Frontal cortex (tissue), 4 donors: ENCODE measurements around the gene ANAPC2. TPM values are rescaled to one million over a fixed set of nuclear protein-coding genes. Genes with fewer than 3 reads are reported as not detected.
A peak's percentile ranks its signal among the peaks of the same experiment; 100 is the strongest.

Experiments used
- DNase-seq, 2 donors: peaks; one replicate each; pipeline ENCODE4 v3.0.0; 2012; ENCODE audit warnings: low spot score in 2 of 2
- FAIRE-seq: peaks from 2 replicates; lab custom pipeline; 2012; peaks lifted over from hg19 to GRCh38; lab: Jason Lieb, UNC
- total RNA-seq: library from RNA; depleted of rRNA; stranded (reverse); fragments of >200 nt; gene quantifications from one replicate; pipeline ENCODE4 v1.2.3, GENCODE V29; 2014
- donor health status: control.
- donor health status: control.
- donor health status: control.

ANAPC2 gene
- total RNA-seq, 1 donor from 2014 or later: 22.4 TPM

DNA sequence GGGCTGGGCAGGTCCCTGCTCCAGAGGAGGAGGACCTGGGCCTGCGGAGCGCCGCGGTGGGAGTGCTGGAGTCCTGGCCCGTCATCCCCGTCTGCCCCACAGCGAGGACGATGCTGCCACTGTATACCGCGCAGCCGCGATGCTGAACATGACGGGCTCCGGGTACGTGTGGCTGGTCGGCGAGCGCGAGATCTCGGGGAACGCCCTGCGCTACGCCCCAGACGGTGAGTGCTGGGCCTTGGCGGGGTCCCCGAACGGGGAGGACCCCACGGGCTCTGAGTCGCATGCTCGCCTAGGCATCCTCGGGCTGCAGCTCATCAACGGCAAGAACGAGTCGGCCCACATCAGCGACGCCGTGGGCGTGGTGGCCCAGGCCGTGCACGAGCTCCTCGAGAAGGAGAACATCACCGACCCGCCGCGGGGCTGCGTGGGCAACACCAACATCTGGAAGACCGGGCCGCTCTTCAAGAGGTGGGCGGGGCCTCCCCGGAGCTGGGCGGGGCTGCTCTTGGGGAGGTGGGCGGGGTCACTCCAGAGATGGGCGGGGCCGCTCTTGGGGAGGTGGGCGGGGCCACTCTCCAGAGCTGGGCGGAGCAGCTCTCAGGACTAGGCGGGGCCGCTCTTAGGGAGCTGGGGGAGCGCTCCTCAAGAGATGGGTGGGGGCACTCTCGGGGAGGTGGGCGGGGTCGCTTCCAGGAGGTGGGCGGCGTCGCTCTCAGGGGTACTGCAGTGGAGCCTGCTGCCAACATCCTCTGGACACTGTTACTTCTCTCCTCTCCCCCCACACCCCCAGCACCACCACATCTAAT, 31.6 kb downstream of the ANAPC2 start:
- DNase-seq: peak in 1 of 2 donors; percentile 75

DNA sequence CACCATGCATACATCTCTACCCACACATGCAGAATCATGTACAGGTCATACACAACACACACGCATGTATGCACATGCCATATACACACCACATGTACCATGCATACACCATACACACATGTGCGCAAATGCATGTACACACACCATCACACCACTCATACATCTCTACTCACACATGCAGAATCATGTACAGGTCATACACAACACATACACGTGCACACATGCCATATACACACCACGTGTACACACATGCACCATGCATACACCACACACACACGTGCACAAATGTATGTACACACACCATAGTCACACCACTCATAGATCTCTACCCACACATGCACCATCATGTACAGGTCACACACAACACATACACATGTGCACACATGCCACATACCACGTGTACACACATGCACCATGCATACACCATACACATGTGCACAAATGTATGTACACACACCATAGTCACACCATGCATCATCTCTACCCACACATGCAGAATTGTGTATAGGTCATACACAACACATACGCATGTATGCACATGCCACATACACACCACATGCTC, 35.4 kb downstream of the ANAPC2 start:
- DNase-seq (no peak), FAIRE-seq (no peak)

More for the DNA sequence above, 31.6 kb downstream of the ANAPC2 start:
- FAIRE-seq: no peak

DNA sequence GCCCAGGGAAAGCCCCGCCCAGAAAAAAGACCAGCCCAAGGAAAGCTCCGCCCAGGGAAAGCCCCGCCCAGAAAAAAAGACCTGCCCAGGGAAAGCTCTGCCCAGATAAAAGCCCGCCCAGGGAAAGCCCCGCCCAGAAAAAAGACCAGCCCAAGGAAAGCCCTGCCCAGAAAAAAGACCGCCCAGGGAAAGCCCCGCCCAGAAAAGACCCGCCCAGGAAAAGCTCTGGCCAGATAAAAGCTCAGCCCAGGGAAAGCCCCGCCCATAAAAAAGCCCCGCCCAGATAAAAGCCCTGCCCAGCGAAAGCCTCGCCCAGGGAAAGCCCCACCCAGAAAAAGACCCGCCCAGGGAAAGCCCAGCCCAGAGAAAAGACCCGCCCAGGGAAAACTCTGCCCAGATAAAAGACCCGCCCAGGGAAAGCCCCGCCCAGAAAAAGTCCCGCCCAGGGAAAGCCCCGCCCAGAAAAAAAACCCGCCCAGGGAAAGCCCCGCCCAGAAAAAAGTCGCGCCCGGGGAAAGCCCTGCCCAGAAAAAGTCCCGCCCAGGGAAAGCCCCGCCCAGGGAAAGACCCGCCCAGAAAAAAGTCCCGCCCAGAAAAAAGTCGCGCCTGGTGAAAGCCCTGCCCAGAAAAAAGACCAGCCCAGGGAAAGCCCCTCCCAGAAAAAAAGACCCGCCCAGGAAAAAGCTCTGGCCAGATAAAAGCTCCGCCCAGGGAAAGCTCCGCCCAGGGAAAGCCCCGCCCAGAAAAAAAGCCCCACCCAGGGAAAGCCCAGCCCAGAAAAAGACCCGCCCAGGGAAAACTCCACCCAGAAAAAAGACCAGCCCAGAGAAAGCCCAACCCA, 37.5 kb downstream of the ANAPC2 start:
- no peak for FAIRE-seq
- no peak for DNase-seq

DNA sequence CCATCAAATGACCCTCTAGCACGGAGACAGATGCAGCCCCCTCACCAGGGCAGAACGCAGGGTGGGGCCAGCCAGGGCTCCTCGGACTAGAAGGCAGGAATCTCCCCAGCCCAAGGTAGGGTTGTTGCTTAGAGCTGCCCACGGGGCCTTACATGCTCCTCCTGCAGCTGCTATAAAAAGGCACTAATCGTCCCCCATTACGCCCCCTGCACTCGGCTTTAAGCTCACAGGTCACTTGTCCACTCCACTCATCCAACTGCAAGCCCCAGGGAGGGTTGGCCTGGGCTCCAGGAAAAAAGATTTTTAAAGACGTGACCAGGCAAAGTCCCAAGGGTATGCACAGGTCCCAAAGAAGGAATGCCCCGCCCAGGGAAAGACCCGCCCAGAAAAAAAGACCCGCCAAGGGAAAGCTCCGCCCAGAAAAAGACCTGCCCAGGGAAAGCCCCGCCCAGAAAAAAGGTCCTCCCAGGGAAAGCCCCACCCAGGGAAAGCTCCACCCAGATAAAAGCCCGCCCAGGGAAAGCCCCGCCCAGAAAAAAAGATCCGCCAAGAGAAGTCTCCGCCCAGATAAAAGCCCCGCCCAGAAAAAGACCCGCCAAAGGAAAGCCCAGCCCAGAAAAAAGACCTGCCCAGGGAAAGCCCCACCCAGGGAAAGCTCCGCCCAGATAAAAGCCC, 38.3 kb downstream of the ANAPC2 start:
- FAIRE-seq: no peak
- no peak for DNase-seq

DNA sequence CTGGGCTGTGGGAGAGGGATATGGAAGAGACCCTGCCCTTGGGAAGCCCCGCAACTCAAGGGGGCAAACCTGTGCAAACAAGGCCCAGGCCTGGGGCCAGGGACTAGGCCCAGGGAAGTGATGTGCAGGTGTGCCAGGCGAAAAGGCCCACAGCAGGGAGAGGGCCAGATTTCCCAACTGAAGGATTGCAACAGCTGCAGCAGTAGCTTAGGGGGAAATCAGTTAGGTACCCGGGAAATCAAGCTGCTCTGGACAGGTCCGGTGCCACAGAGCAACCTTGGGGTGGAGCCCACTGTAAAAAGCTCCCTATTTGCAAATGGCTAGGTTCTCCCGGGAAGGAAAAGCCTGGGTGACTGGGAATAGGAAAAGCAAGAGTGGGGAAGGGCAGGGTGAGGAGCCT, 39.0 kb downstream of the ANAPC2 start:
- DNase-seq: no peak
- FAIRE-seq: no peak

DNA sequence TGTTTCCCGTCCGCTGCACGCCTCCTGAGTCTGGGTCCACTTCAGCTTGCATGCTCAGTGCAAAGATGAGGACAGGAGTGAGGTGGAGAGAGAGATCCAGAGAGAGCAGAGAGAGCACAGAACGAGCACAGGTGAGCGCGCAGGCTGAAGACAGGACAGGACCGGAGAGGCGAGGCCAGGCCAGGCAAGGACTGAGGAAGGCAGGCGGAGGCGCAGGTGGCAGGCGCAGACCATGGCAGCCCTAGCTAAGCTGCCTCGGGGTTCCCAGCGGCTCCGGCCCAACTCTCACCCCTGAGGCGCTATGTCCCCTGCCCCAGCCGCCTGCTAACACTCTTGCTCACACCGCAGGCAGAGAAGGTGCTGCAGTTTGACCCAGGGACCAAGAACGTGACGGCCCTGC, 39.7 kb downstream of the ANAPC2 start:
- FAIRE-seq (no peak), DNase-seq (no peak)

DNA sequence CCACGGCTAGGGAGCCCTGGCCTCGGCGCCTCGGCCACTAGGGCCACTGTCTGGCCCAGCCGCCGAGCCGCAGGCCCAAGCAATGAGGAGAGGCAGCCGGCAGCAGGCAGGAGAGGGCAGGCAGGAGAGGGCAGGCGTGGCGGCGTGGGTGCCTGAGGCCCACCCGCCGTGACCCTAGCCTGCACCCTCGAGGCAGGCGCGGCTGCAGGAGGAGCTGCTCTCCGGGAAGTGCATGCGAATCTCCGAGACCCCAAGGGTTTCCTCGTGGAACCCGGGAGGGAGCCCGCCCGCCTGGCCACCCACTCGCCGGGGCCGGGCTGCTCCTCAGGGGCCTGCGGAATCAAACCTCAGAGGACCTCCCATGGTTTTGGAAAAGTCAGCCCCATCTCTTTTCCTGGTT, 40.1 kb downstream of the ANAPC2 start:
- DNase-seq (no peak), FAIRE-seq (no peak)

DNA sequence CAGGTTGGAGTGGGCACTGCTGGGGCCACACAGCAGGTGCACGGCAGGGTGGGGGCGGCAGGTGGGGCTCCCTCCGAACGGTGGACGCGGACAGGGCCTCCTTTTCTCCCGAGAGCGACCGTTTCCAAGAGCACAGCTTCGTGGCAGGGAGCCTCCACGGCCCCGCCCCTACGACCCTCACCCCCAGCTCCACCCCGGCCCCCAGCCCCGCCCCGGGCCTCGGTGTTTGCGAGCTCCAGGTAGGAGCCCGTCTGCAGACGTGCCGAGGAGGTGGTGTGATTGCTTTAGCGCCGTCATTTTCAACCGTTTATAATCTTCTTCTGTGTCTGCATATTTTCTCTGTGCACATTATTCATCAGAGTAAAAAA, 40.6 kb downstream of the ANAPC2 start:
- DNase-seq: no peak
- no peak for FAIRE-seq

DNA sequence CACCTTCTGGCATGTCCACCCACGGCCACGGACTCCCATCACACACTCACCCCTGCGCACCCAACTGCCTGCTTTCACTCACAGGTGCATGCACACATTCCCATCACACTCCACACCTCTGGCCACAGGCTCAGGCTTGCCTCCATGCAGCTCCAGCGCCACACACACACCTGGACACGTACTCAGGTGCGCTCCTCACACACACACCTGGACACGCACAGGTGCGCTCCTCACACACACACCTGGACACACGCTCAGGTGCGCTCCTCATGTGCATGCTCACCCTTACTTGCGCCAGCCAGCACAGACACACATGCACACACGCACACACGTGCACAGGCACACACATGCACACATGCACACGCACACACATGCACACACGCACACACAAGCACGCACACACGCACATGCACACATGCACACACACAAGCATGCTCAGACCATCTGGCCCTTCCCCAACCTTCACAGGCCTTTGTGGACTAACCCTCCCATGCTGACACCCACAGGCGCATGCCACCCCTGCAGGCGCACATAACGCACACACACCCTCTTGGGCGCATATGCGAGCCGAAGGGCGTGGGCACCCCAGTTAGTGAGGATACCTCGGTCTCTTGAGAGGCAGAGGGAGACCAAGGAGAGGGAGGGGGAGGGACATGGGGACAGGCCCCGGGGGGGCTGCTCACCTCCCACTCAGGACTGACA, 41.1 kb downstream of the ANAPC2 start:
- no peak for FAIRE-seq
- DNase-seq: no peak

DNA sequence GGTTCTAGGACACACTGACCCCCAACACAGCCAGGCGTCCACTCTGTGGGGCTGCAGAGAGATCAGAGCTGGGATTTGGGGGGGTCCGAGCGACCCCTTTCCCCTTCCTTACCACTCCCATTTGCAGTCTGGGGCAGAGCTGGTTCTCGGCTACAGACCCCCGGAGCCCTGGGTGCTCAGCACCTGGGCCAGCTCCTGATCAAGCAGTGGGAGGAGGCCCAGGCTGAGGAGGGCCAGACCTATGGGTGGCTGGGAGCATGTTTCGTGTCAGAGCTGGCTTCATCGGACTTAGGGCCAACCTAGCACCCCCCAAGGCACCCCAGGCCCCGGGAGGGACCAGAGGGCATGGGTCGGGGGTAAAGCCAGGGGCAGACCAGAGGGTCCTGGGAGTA, 41.8 kb downstream of the ANAPC2 start:
- FAIRE-seq (no peak), DNase-seq (no peak)

DNA sequence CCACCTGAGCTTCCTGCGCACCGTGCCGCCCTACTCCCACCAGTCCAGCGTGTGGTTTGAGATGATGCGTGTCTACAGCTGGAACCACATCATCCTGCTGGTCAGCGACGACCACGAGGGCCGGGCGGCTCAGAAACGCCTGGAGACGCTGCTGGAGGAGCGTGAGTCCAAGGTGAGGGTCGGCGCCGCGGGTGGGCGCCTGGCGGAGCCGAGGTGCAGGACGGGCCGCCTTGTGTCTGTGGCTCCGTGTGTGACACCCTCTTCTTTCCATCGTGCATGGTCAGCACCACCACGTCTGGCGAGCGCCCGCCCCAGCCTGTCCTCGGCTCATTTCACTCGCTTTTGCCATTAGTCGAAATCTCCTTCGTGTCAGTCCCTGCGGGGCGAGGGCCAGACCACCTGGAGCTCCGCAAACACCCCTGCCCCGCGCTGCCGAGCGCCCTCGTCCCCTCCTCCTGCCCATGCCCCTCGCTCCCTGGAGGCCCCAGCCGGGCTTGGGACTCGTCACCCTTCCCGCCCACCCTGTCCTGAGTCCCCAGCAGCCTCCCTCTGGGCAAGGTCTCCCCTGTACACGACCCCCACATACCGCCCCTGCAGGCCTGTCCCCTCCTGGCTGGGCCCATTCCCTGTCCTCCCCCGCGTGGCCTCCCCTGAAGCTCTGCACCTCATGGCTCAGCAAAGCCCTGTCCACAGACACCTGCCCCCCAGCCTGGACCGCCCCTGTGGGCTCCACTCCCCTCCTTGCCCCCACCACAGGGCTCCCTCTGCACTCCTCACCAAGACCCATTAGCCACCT, 42.4 kb downstream of the ANAPC2 start:
- DNase-seq: no peak
- FAIRE-seq: no peak

DNA sequence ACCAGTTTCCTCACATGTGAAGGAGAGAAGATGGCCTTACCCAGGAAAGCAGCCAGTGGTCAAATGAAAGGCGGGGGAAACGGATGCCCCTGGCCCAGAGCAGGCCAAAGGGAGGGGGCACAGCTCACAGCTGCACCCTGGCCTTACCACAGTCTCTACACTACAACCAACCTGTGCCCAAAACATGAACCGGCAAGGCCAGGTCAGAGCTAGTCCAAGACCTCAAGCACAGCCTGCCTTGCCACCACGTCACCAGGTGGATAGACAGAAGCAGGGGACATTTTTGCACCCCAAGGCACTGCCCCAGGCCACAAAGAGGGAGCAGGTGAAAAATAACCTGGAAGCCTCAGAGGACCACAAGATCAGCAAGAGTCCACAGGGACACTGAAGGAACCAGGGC, 44.9 kb downstream of the ANAPC2 start:
- FAIRE-seq (no peak), DNase-seq (no peak)

DNA sequence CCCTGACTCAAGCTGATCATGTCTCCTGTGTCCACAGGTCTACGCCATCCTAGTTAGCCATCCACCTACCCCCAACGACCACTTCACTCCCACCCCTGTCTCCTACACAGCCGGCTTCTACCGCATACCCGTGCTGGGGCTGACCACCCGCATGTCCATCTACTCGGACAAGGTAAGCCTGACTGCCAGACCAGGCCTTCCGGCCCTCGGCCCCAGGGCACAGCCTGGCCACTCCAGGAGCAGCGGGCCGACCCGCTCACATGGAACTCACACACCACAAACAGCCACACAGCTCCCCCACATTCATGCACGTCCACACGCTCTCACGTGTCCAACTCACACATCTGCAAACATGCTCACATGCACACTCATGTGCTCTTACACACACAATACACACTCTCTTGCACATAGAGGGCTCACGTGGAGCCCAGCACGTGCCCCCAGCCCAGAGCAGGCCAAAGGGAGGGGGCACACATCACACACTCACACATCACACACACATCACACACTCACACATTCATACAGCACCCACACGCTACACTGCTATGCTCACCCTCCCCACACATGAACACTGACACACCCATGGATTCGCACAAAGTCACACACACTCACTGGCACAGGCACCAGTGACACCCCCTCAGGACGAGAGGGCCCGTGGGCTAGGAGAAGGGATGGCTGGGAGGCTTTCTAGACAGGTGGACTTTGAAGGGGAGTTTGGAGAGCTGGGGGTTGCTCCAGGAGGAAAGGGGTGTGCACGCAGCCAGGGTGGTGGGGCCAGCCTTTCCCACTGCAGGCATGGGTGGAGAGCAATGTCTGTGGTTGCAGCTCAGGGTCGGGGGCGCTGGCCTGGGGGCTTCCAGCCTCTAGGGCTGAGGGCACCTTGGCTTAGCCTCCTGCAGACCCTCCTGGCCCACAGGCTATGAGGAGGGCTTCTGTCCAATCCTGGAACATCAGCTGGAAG, 46.1 kb downstream of the ANAPC2 start:
- FAIRE-seq: no peak
- DNase-seq: no peak

DNA sequence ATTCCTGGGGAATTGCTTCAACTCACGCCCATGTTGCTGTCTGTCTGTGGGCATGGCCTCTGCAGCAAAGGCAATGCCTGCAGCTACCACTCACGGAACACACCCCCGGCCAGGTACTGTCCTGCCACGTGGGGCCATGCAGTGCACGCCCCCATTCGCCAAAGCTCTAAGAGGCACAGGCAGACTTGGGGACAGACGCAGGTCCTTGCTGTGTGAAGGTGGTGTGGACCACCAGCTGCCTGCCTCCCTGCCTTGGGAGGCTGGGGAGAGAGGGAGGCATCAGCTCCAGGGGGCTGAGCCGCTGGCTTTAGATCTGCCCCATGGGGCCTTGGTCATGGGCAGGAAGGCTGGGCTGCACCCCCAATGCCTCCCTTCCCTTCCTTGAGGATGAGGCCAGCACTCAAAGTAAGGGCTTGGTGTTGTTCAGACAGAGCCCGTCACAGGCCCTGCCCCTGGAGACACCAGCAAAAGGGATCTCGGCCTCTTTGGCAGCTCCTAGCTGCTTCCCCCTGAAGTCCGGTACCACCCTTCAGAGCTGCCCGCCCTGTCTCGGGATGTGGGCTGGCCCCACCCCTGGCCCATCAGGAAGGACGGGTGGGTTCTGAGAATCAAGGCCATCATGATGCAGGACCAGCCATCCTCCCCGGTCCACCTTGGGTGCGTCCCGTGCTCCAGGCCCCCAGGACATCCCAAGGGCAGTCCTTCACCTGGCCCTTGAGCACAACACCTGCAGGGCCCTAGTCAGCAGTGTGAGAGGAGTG, 47.1 kb downstream of the ANAPC2 start:
- no peak for FAIRE-seq
- DNase-seq: no peak

DNA sequence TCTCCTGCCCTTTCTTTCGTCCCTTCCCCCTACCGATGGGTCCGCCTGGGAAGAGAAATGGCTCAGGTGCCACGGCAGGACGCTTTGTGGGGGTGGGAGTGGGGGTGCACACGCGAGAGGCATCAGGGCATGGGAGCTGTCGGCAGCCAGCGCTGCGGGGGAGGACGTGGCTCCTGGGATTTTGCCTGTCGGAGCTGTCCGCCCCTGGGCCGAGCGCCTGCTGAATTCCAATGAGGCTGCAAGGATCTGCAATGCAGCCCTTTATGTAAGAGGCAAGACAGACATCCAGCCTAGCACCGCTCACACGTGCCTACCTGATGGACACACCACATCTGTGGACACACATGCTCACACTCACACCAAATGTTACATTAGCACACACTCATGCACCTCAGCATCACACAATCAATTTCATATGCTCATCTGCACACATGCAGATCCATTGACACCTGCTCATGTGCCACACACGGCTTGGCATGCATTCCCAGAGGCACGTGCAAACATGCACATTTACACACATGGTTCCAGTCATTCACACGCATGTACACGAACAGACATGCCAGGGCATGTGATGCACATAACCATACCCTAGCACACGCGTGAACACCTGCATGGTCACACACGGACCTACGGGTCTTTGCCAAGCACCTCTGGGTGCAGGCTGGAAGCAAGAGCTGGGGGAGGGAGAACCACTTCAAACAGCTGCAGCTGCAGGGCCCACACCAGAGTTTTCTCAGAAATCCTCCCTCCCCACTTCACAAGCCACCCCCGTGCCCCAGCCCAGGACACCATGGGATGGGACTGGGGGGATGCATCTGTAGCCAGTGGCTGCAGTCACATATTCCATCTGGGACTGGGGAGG, 48.0 kb downstream of the ANAPC2 start:
- FAIRE-seq: no peak

DNA sequence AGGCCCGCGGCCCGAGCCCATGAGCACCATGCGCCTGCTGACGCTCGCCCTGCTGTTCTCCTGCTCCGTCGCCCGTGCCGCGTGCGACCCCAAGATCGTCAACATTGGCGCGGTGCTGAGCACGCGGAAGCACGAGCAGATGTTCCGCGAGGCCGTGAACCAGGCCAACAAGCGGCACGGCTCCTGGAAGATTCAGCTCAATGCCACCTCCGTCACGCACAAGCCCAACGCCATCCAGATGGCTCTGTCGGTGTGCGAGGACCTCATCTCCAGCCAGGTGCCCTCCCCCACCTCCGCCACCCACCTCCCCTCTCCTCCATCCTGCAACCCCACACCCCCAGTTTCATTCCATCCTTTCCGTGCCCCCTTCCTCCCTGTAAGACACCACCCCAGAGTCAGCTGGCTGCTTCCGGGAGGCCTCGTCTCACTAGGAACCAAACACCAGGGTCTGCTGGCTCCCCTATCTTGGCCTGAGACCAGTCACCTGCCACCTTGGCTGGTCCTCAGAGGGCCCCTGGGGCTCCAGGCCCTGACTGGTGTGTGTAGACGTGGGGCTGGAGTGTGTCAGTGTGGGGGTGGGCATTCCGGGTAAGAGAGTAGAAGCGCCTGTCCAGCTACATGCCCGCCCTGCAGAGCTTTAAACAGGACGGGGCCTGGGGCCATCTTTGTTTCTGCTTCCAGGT, 48.8 kb downstream of the ANAPC2 start:
- FAIRE-seq: no peak
- no peak for DNase-seq

More for the DNA sequence above, 48.0 kb downstream of the ANAPC2 start:
- no peak for DNase-seq
